NCI-H2227 (cell line): Measurements from ENCODE around the gene RGL3.
"Not testable (repeated sequence)": the region's sequence is repeated elsewhere in the genome, so short reads cannot be mapped to it uniquely, and the experiment has no call there.

ENCODE experiments used
- DNase-seq: peaks from one replicate; lab custom pipeline; 2025; ENCODE audit not compliant: unreplicated experiment; lab: John Stamatoyannopoulos, UW

The RGL3 gene

GRCh38 chr19:11418549-11419506 lies at the start of gene RGL3:
Gene RGL3 (minus strand): TSS chr19:11419314. CDS start chr19:11419278, 36 bp downstream.
- no peak for DNase-seq

- not testable (repeated sequence) for DNase-seq
These were observed 49.2 kb upstream of the RGL3 start for GRCh38 chr19:11468266-11468845.

GRCh38 chr19:11465600-11465999 lies 46.5 kb upstream of the RGL3 start:
- no peak for DNase-seq

GRCh38 chr19:11464333-11465265 lies 45.5 kb upstream of the RGL3 start:
- DNase-seq, result no peak

GRCh38 chr19:11463391-11463790 lies 44.3 kb upstream of the RGL3 start:
- DNase-seq, result no peak

- no peak for DNase-seq
These were observed 42.3 kb upstream of the RGL3 start for GRCh38 chr19:11461453-11461852.

- no peak for DNase-seq
These were observed 41.1 kb upstream of the RGL3 start for GRCh38 chr19:11460207-11460606.

- not testable (repeated sequence) for DNase-seq
These were observed 39.8 kb upstream of the RGL3 start for GRCh38 chr19:11458912-11459311.

GRCh38 chr19:11458236-11458900 lies 39.3 kb upstream of the RGL3 start:
- DNase-seq, result no peak

GRCh38 chr19:11457831-11458230 lies 38.7 kb upstream of the RGL3 start:
- DNase-seq, result no peak

- no peak for DNase-seq
These were observed 38.0 kb upstream of the RGL3 start for GRCh38 chr19:11457115-11457514.

GRCh38 chr19:11456659-11457058 lies 37.5 kb upstream of the RGL3 start:
- no peak for DNase-seq

GRCh38 chr19:11455233-11455554 lies 36.1 kb upstream of the RGL3 start:
- not testable (repeated sequence) for DNase-seq

- no peak for DNase-seq
These were observed 34.6 kb upstream of the RGL3 start for GRCh38 chr19:11453468-11454341.

- DNase-seq, result no peak
These were observed 33.7 kb upstream of the RGL3 start for GRCh38 chr19:11452620-11453310.

- no peak for DNase-seq
These were observed 32.9 kb upstream of the RGL3 start for GRCh38 chr19:11451871-11452619.

GRCh38 chr19:11451327-11451870 lies 32.3 kb upstream of the RGL3 start:
- DNase-seq, result no peak
